ENCODE results near the gene CDC42EP5.

DNA sequence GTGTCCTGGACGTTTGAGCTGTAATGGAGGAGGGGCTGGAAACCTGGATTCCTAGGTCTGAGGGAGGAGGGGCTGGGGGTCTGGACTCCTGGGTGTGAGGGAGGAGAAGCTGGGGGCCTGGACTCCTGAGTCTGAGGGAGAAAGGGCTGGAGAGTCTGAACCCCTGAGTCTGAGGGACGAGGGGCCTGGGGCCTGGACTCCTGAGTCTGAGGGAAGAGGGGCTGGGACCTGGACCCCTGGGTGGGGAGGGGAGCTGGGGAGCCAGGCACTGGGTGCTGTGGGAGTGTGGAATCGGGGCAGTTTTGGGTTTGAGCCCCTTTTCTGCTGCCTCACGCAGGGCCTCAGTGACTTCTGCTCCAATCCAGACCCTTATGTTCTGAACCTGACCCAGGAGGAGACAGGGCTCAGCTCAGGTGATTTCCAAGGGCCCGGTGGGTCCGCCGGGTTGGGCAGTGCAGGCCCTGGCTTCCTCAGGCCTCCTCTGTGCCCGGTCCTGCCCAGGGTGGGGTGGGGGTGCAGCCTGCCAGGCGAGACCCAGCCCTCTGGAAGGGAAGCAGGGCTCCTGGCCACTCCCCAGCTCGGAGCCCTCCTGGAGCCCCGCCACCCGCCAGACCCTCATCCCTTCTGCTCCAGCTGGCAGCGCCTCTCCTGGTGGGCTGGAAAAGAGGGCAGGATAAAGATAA lies 43.4 kb downstream of the CDC42EP5 start:
- TF ChIP-seq, protein P1, sequence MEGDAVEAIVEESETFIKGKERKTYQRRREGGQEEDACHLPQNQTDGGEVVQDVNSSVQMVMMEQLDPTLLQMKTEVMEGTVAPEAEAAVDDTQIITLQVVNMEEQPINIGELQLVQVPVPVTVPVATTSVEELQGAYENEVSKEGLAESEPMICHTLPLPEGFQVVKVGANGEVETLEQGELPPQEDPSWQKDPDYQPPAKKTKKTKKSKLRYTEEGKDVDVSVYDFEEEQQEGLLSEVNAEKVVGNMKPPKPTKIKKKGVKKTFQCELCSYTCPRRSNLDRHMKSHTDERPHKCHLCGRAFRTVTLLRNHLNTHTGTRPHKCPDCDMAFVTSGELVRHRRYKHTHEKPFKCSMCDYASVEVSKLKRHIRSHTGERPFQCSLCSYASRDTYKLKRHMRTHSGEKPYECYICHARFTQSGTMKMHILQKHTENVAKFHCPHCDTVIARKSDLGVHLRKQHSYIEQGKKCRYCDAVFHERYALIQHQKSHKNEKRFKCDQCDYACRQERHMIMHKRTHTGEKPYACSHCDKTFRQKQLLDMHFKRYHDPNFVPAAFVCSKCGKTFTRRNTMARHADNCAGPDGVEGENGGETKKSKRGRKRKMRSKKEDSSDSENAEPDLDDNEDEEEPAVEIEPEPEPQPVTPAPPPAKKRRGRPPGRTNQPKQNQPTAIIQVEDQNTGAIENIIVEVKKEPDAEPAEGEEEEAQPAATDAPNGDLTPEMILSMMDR (conservative IDR thresholded peaks at IDR 0.05): no peak
- no peak for TF ChIP-seq ZFX (IDR thresholded peaks at IDR 0.05)
